ENCODE results near the gene AQP1. TPM values are rescaled to one million over a fixed set of nuclear protein-coding genes. Genes with fewer than 3 reads are reported as not detected.

Gene AQP1
- total RNA-seq, 1 experiment from 2014 or later: 0.15 TPM

GRCh38 chr7:30909431-30909830 lies 2.2 kb upstream of the AQP1 start:
- Histone ChIP-seq H2BK20ac (ENCODE audit: low read depth, low read length, poor library complexity, severe bottlenecking) (no peak overlapping the region), H2BK12ac (ENCODE audit: insufficient read length, low read depth, low read length) (no peak overlapping the region), H3K4me2 (ENCODE audit: insufficient read depth, insufficient read length, low read length) (no peak overlapping the region), H3K56ac (ENCODE audit: insufficient read length, low read depth, low read length) (no peak overlapping the region), H4K8ac (replicated peaks; ENCODE audit: insufficient read length, low read depth, low read length) (no peak overlapping the region), H4K20me1 (ENCODE audit: control insufficient read depth, insufficient read depth, insufficient read length) (no peaks in the 10 kb centered on the region), H3K27me3 (ENCODE audit: insufficient read depth, low read length) (no peaks in the 10 kb centered on the region), H2BK120ac (ENCODE audit: low read depth, low read length, poor library complexity, severe bottlenecking) (no peak overlapping the region), H3K23ac (ENCODE audit: insufficient read length, low read depth, low read length) (no peak overlapping the region), H2AFZ (ENCODE audit: low read length) (no peak overlapping the region), H3K79me1 (ENCODE audit: insufficient read depth, low read depth, low read length, poor library complexity, severe bottlenecking) (no peaks in the 10 kb centered on the region), H3K9ac (ENCODE audit: extremely low read depth, insufficient read length, low read length) (no peak overlapping the region), H2BK5ac (ENCODE audit: insufficient read length, low read length) (no peak overlapping the region), H3K4ac (ENCODE audit: low read depth, low read length) (no peak overlapping the region), H4K91ac (ENCODE audit: insufficient read length, low read depth, low read length) (no peak overlapping the region), H3K27ac (ENCODE audit: insufficient read length, low read depth, low read length) (no peak overlapping the region), H3K9me3 (ENCODE audit: control insufficient read depth, low read depth, low read length) (no peaks in the 10 kb centered on the region), H3K18ac (ENCODE audit: insufficient read length, low read depth, low read length) (no peak overlapping the region), H3K79me2 (ENCODE audit: insufficient read depth, low read length) (no peaks in the 10 kb centered on the region), H2BK15ac (ENCODE audit: low read depth, low read length) (no peak overlapping the region), H3T11ph (ENCODE audit: low read length) (no peak overlapping the region), H4K5ac (ENCODE audit: insufficient read length, low read depth, low read length) (no peak overlapping the region), H3K4me1 (ENCODE audit: insufficient read depth, low read length) (no peaks in the 10 kb centered on the region), H3K14ac (ENCODE audit: insufficient read depth, low read length) (no peak overlapping the region), H3K23me2 (ENCODE audit: insufficient read length, low read depth, low read length, poor library complexity, severe bottlenecking) (no peaks in the 10 kb centered on the region), H2AK5ac (ENCODE audit: insufficient read length, low read length) (no peak overlapping the region)
- Mint-ChIP-seq H3K9me3 (no peaks in the 10 kb centered on the region), H3K27me3 (ENCODE audit: low read depth) (peaks cover 4% of the 10 kb centered on the region), H3K36me3 (ENCODE audit: insufficient read depth in 1 of 3, low read depth in 3 of 3) (no peaks in the 10 kb centered on the region), H3K27ac (no peak overlapping the region), H3K4me1 (peaks cover 13 to 30% of the 10 kb centered on the region in 2 experiments), H3K4me3 (no peak overlapping the region)
- WGBS (ENCODE audit: extremely low coverage, insufficient read length, low lambda C conversion rate): no CpG with 5 or more reads among the region's 6 CpGs
- DNase-seq: no peak
- TF ChIP-seq, protein P1, sequence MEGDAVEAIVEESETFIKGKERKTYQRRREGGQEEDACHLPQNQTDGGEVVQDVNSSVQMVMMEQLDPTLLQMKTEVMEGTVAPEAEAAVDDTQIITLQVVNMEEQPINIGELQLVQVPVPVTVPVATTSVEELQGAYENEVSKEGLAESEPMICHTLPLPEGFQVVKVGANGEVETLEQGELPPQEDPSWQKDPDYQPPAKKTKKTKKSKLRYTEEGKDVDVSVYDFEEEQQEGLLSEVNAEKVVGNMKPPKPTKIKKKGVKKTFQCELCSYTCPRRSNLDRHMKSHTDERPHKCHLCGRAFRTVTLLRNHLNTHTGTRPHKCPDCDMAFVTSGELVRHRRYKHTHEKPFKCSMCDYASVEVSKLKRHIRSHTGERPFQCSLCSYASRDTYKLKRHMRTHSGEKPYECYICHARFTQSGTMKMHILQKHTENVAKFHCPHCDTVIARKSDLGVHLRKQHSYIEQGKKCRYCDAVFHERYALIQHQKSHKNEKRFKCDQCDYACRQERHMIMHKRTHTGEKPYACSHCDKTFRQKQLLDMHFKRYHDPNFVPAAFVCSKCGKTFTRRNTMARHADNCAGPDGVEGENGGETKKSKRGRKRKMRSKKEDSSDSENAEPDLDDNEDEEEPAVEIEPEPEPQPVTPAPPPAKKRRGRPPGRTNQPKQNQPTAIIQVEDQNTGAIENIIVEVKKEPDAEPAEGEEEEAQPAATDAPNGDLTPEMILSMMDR (conservative IDR thresholded peaks at IDR 0.05): no peak

Data from H9 (cell line).